Right atrium auricular region (tissue), 2 donors: ENCODE data around the gene SPATA31C1. TPM values are rescaled to one million over a fixed set of nuclear protein-coding genes. Genes with fewer than 3 reads are reported as not detected.

Experiments used
- DNase-seq: peaks from one replicate; pipeline ENCODE4 v3.0.0-alpha.2; 2019; ENCODE audit warnings: low spot score
- H3K27ac ChIP-seq, 2 donors: fragments of 200-600 bp; sonication (generic); 1 replicate in 1 of 2; 2 replicates in 1 of 2; pipeline ENCODE4 v1.5.1; 2016 to 2019
- H3K27me3 ChIP-seq, 2 donors: fragments of 200-600 bp; sonication (generic); one replicate each; pipeline versions ENCODE4 v1.5.1 to v1.6.0; 2017 to 2019
- H3K36me3 ChIP-seq: fragments of 200-600 bp; sonication (generic); one replicate; pipeline ENCODE4 v1.5.1; 2016
- H3K4me1 ChIP-seq, 2 donors: fragments of 200-600 bp; sonication (generic); one replicate each; pipeline versions ENCODE4 v1.5.1 to v1.6.0; 2017 to 2019
- H3K4me3 ChIP-seq, 2 donors: fragments of 200-600 bp; sonication (generic); 1 replicate in 1 of 2; 2 replicates in 1 of 2; pipeline ENCODE4 v1.5.1; 2017 to 2019; ENCODE audit warnings: mild to moderate bottlenecking in 1 of 2, moderate library complexity in 1 of 2
- H3K9me3 ChIP-seq, 2 donors: fragments of 200-600 bp; sonication (generic); one replicate each; pipeline ENCODE4 v1.5.1; 2019
- total RNA-seq, 2 donors: library from RNA; depleted of rRNA; stranded (reverse); fragments of >200 nt; gene quantifications; one replicate each; pipeline ENCODE4 v1.1.0, GENCODE V29; 2016
- TF ChIP-seq, protein P1 (sequence below), 2 donors: fragments of 200-600 bp; sonication (generic); IDR thresholded peaks; one replicate each; pipeline ENCODE4 v1.5.1; 2019; ENCODE audit warnings: antibody characterized with exemption in 2 of 2

SPATA31C1 gene
- total RNA-seq, 2 donors from 2014 or later: not detected

- Histone ChIP-seq H3K27me3 (no peaks in the 10 kb centered on the region), H3K36me3 (no peaks in the 10 kb centered on the region), H3K9me3 (peaks cover 0 to 10% of the 10 kb centered on the region in 2 donors), H3K27ac (no peak overlapping the region), H3K4me1 (no peaks in the 10 kb centered on the region), H3K4me3 (no peak overlapping the region)
- DNase-seq: no peak
- TF ChIP-seq, protein P1, sequence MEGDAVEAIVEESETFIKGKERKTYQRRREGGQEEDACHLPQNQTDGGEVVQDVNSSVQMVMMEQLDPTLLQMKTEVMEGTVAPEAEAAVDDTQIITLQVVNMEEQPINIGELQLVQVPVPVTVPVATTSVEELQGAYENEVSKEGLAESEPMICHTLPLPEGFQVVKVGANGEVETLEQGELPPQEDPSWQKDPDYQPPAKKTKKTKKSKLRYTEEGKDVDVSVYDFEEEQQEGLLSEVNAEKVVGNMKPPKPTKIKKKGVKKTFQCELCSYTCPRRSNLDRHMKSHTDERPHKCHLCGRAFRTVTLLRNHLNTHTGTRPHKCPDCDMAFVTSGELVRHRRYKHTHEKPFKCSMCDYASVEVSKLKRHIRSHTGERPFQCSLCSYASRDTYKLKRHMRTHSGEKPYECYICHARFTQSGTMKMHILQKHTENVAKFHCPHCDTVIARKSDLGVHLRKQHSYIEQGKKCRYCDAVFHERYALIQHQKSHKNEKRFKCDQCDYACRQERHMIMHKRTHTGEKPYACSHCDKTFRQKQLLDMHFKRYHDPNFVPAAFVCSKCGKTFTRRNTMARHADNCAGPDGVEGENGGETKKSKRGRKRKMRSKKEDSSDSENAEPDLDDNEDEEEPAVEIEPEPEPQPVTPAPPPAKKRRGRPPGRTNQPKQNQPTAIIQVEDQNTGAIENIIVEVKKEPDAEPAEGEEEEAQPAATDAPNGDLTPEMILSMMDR (IDR thresholded peaks at IDR 0.05): peak in 1 of 2 donors; percentile 49
Measured at GRCh38 chr9:87950765-87951488, 33.2 kb downstream of the SPATA31C1 start.

DNA sequence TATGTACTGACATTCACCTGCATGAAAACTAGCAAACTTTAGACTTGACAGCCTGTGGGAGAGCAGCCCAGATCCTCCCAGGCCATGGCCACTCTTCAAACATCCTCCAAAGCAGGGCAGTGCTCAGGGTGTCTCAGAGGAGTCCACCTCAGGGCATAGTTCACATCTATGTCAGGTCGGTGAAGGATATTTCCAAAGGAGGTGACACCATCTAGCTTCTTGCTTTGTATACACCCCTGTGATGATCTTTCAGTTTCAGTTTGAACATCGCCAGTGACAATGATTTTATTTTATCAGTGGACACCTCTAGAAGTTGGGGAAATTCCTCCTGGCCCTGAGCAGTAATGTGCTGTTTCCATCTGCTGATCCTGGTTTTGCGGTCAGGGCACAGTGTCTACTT lies 36.5 kb downstream of the SPATA31C1 start:
- Histone ChIP-seq H3K27ac (no peak overlapping the region), H3K4me1 (no peaks in the 10 kb centered on the region), H3K9me3 (peaks cover 0 to 14% of the 10 kb centered on the region in 2 donors), H3K27me3 (no peaks in the 10 kb centered on the region), H3K36me3 (no peaks in the 10 kb centered on the region), H3K4me3 (no peak overlapping the region)
- no peak for DNase-seq
- TF ChIP-seq, protein P1 (IDR thresholded peaks at IDR 0.05): no peak

DNA sequence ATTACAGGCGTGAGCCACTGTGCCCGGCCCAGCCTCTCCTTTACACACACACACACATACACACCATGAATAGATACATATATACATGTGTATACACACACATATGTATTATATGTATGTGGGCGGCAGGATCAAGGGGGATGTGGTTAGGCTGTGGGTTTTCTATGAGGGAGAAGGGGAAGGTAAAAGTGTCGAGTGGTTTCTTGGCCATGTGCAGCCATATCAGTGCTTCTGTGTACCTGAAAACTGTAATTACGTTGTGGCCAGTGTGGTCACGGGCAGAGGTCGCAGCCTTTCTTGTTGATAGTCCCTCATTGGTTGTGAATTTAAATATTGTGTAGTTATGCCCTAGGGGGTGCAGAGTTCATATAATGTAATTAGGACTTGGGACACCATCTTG lies 40.1 kb downstream of the SPATA31C1 start:
- Histone ChIP-seq H3K9me3 (peaks cover 0 to 11% of the 10 kb centered on the region in 2 donors), H3K36me3 (no peaks in the 10 kb centered on the region), H3K27ac (no peak overlapping the region), H3K4me3 (no peak overlapping the region), H3K27me3 (no peaks in the 10 kb centered on the region), H3K4me1 (no peaks in the 10 kb centered on the region)
- TF ChIP-seq, protein P1 (IDR thresholded peaks at IDR 0.05): no peak
- DNase-seq: no peak

GRCh38 chr9:87958591-87958990 lies 40.8 kb downstream of the SPATA31C1 start:
- Histone ChIP-seq H3K4me3 (no peak overlapping the region), H3K9me3 (peaks cover 0 to 11% of the 10 kb centered on the region in 2 donors), H3K27me3 (no peaks in the 10 kb centered on the region), H3K36me3 (no peaks in the 10 kb centered on the region), H3K4me1 (no peaks in the 10 kb centered on the region), H3K27ac (no peak overlapping the region)
- DNase-seq: no peak
- TF ChIP-seq, protein P1 (IDR thresholded peaks at IDR 0.05): no peak

- Histone ChIP-seq H3K4me1 (no peaks in the 10 kb centered on the region), H3K9me3 (peaks cover 0 to 11% of the 10 kb centered on the region in 2 donors), H3K4me3 (no peak overlapping the region), H3K27me3 (no peaks in the 10 kb centered on the region), H3K27ac (no peak overlapping the region), H3K36me3 (no peaks in the 10 kb centered on the region)
- TF ChIP-seq, protein P1 (IDR thresholded peaks at IDR 0.05): no peak
- DNase-seq: no peak
Measured at GRCh38 chr9:87959916-87960581, 42.3 kb downstream of the SPATA31C1 start.
